IPS-18c (cell line): Measurements from ENCODE around the gene CCDC15.

Source experiments
- H3K4me3 ChIP-seq: 2 replicates; pipeline ENCODE4 v1.7.0; 2013; ENCODE audit warnings: low read depth, mild to moderate bottlenecking, low read length, moderate library complexity; ENCODE audit not compliant: insufficient read depth
- H3K9me3 ChIP-seq: one replicate; pipeline ENCODE4 v1.6.1; 2013; ENCODE audit warnings: mild to moderate bottlenecking, low read length, moderate library complexity; ENCODE audit not compliant: control insufficient read depth, insufficient read depth

Gene CCDC15

DNA sequence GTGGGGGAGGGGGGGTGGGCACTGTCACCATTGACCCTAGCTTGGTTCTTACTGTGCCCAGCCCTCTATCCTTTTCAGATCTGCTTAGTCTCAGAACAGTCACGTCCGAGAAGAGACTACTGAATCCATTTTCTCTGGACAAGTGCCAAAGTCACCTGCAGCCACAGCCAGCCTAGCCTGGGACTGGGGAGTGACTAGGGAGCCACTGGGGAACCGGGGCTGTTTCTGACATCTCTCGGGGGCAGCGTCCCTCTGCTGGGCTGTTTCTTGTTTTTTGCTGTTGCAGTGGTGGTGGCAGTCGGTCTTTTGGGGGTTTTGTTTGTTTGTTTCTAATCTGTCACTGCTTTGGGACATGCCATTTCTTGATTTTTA lies 117.8 kb downstream of the CCDC15 start:
- Histone ChIP-seq H3K4me3 (no peak overlapping the region), H3K9me3 (no peaks in the 10 kb centered on the region)

DNA sequence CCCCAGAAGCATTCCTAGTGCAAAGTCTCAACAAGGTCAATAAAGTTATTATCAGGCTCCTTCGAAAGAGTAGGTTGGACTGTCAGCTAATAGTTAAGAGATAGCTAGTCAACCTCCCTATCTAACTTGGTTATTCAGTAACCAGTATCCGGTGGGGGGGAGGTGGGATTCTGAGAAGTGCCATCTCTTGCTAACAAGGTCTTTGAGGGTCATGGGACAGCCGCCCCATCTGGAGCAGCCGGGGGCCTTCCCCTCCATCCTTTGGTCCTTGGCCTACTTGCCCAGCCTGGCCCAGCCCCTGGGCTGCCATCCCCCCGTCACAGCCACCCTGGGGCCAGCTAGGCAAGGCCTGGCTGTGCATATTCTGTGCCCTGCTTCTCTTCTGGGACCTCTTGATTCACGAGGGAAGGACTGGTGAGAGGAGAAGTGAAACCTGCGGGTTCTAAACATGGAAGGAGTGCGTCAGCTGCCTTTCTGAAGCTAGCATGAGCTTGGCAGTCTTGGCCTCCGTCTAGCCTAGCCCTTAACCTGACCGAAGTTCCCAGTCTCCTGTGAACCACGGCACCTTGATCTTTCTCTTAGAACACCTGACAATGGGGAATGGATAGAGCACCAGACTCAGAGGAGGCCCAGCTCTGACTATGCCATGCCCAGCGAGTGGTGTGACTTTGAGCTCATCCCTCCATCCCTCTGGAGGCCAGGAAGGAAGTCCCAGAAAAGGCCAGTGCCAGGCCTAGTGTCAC lies 118.4 kb downstream of the CCDC15 start:
- no peaks in the 10 kb centered on the region for H3K9me3 ChIP-seq
- no peak overlapping the region for H3K4me3 ChIP-seq

DNA sequence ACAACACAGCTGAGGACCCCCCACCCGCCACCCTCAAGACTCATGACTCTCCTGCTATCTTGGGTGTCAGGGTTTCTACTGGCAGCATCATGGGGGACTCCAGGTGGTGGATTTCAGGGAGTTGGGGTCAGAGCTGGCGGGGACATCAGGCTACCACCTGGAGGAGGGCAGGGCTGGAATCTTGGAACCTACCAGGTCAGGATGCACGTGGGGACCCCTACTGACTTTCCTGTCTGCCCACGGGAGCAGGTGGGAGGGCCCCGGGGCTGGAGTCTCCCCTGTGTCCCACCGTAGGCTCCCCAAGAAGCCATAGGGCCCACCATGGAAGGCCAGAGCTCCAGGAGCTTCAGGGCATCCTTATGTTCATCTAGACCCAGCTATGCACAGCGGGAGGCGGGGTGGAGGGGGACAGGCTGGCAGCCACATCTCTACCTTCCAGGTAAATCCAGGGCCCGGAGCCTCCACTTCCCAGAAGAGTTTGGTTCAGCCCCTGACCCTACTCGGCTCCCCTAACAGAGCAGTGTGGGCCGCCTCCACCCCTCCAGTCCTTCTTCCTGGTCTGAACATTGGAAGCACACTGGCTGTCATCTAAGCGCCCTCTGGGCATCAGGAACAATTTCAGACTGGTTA lies 119.1 kb downstream of the CCDC15 start:
- Histone ChIP-seq H3K9me3 (no peaks in the 10 kb centered on the region), H3K4me3 (no peak overlapping the region)

DNA sequence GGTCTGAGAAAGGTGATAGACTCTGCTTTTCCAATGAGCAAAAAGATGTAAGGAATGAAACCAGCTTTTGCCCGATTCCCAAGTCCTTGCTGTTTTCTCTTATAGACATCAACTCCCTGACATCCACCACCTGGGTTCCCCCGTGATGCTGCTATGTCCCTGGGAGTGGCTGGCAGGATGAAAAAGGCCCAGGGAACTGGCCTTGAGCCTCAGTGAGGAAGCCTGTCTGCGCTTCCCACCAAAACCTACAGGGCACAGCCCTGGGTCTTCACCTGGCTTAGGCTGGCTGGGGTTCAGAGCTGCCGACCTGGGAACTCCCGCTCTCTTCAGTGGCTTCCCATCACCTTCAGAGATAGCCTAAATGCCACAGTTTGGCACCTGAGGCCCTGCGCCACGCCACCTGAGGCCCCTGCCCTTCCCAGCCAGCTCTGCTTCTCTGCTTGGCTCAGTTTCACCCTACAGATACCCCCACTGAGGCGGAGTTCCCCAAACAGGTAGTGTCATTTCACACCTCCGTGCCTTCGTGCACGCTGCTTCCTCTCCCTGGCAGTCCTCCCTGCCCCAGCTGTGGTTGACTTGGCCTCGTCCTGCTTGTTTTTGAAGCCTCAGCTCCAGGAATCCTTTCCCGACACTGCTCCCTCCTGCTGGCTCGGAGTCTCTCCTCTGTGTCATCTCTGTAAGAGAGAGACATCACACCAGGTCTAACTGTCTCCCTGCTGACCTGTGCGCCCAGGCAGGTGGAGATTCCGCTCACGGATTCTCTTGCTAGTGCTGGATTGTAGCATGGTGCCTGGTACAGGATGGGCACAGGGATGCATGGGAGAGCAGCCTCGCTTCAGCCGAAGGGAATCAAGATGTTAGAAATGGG lies 119.8 kb downstream of the CCDC15 start:
- Histone ChIP-seq H3K4me3 (no peak overlapping the region), H3K9me3 (no peaks in the 10 kb centered on the region)

DNA sequence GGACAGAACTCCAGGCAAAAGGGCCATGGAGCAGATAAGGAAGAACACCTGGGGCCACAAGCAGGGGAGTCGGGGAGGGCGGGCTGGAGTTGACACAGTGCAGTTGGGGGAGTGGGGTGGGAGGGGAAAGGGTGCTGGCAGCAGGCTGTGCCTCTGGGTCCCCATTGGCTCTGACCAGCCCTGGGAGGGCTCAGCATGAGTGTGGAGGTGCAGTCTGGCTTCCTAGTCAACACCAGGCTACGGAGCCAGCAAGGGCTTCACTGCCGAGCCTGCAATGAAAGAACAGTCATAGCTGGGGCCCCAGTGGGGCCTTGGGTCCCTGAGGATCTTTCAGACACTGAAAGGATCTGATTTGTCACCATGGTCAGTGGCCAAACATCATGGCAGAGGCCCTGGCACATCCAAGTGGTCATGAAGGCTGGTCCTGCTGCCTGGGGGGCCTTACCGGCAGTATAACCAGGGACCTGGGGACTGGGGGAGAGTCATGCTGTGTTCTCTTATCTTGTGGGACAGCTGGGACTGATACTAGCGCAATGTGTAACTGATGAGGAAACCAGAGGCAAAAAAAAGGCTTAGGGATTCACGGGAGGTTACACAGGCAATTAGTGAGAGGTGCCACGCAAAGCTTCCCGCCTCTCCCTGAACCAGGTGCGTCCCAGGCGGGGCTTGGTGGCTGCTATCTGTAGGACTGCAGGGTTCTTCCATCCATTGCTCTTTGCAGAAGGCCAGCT lies 120.7 kb downstream of the CCDC15 start:
- H3K9me3 ChIP-seq = no peaks in the 10 kb centered on the region
- no peak overlapping the region for H3K4me3 ChIP-seq

DNA sequence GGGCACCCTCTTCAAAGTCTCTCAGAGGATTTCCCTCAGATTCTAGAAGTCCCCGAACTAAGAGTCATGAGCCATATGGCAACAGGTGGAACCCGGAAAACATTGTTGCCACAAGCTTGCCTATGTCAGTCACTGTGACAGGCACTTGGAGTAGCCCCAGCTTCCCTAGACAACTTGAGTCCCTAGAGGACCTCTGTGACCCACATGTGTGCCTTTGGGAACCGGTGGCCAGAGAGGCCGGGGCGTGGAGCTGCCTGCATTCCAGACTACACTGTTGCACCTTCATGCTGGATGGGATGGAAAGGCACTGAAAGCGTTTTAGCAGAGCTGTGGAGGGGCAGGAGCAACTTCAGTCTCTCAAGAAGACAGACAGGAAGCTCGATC lies 121.2 kb downstream of the CCDC15 start:
- Histone ChIP-seq H3K4me3 (no peak overlapping the region), H3K9me3 (no peaks in the 10 kb centered on the region)

DNA sequence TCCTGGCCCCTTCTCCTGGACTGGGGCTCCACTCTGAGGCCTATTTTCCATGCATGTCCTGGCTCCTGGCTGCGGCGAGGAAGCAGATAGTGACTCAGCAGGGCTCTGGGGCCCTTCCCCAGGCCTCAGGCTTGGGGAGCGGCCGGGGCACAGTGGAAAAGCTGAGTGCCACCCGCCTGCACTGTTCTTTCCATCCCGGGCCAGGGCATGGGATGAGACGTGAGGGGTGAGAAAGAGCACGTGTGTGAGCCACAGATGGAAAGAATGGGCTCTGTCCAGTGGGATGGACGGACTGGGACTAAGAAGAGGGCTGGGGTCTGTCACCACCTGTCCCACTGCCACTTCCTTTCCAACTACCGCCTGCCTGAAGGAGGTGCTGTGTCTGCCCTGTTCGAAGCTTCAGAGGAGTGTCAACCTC lies 121.9 kb downstream of the CCDC15 start:
- Histone ChIP-seq H3K4me3 (no peak overlapping the region), H3K9me3 (no peaks in the 10 kb centered on the region)

DNA sequence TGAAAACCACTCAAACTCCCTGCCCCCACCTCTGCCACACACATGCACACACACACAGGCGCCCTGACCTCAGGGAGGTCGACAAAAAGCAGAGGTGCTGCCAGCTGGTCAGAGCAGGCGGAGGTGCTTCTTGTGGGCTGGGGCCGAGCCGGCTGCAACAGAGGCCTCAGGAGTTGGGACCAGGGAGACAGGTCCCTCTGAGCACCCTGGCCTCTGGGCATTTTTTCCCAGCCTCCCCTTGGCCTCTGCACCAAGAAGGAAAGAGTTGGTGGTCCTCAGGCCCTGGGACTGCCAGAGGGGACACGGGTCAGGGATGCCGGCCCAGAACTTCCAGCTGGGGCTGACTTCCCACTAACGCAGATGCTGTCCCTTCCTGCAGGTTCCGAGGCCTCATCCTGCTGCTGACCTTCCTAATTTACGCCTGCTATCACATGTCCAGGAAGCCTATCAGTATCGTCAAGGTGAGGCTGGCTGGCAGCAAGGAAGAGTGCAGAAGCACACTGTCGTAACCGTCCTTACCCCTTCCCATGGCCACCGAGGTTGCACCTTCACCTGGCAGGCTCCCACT lies 122.5 kb downstream of the CCDC15 start:
- Histone ChIP-seq H3K4me3 (no peak overlapping the region), H3K9me3 (no peaks in the 10 kb centered on the region)

DNA sequence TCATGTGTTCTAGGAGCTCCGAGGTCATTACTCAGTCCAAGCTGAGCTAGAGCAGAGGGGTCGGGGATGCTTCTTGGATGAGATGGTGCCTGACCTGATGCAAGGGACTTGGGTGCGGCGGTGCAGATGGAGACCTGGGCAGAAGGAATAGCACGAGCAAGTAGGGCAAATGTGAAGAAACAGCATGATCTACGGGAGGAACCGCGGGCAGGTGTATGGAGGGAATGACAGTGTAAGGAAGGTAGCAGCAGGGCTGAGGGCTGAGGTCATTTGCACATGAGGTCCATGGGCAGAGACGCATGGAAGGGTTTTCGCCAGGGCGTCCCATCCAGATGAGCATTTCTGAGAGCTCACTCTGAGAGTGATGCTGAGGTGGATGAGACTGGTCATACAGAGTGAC lies 124.0 kb downstream of the CCDC15 start:
- no peaks in the 10 kb centered on the region for H3K9me3 ChIP-seq
- H3K4me3 ChIP-seq = no peak overlapping the region

DNA sequence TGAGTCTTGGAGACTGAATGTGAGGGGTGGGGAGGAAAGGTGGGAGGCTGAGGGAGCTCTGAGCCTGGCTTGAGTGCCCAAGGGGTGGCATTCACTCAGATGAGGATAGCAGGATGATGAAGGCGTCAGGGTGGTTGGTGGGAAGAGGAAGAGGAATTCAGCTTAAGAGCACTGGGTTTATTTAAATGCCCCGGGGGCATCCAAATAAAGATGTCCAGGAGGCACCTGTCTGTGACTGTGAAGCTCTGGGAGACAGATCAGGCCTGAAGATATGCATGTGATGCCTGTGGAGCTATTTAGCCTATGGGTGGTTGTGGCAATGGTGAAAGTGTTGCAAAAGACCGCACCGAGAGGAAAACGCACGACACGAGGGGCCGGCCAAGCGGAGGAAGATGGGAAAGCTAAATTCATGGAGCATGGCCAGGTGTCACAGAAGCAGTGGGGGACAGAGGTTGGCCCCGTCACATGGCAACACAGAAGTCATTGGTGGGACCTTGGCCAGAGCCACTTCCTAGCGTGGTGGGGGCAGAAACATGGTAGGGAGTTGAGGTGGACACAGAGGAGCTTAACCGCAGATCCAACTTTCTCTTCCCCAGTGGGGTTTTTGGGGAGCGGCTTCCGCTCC lies 124.6 kb downstream of the CCDC15 start:
- H3K9me3 ChIP-seq = no peaks in the 10 kb centered on the region
- no peak overlapping the region for H3K4me3 ChIP-seq

DNA sequence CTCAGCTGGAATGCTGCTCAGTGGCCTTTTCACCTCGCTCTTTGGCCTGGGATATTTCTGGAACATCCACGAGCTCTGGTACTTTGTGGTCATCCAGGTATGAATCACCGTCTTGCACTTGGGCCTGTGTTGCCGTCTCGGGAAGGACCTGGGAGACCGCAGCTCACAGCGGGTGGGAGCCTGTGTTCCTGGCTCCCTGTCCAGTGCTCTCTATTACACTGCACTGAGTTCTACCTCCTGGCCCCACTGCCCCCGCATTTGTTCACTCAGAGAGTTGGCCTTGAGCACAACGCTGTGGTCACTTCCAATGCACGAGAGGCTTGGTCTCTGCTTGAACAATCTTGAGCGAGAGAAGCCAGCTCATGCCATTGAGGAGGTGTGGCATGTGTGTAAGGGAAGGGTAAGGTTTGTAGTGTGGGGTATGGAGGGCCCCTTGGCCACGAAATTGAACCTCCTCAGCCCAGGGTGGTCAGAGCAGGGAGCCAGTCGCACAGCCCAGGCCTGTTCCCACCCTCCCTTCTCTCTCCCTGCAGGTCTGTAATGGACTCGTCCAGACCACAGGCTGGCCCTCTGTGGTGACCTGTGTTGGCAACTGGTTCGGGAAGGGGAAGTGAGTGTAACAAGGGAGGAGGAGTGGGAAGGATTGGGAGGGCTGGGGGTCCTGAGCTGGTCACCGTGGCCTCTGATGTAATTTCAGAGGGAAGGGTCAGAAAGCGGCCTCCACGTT lies 125.3 kb downstream of the CCDC15 start:
- H3K9me3 ChIP-seq = no peaks in the 10 kb centered on the region

DNA sequence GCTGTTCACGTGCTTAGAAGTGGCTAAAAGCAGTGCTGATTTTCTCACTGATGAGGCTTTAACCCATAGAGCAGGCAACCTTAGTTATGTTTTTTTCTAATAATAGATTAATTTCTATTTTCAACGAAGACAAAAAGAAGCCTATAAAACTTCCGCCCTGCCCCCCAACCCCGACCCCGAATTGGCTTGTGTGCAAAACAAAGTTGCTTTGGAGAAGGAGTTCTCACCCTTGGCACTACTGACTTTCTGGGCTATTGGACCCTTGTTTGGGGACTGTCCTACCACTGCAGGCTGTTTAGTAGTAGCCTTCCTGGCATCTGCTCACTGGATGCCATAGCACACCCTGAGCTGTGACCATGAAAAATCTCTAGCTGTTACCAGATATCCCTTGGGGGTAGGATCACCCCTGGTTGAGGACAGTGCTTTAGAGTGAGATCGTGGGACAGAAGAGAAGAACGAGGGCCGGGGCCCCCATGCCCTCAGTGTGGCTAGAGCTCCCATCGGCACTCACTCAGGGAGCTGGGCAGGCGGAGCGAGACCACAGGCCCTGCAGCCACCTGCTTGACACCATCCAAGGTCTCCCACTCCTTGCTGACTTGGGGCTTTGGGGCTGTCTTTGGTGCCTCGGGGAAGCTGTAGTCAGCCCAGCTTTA lies 126.0 kb downstream of the CCDC15 start:
- Histone ChIP-seq H3K9me3 (no peaks in the 10 kb centered on the region), H3K4me3 (no peak overlapping the region)

More for the DNA sequence above, 125.3 kb downstream of the CCDC15 start:
- H3K4me3 ChIP-seq = no peak overlapping the region

DNA sequence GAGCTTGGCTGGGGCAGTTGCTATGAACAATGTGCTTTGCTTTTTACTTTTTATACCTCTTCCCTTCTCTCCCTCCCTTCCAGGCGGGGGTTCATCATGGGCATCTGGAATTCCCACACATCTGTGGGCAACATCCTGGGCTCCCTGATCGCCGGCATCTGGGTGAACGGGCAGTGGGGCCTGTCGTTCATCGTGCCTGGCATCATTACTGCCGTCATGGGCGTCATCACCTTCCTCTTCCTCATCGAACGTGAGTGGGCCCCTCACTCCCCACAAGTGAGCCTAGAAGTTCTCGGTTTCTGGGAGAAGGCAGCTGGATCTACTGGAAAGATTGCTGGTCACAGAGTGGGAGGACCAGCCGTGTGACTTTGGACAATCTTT lies 126.5 kb downstream of the CCDC15 start:
- Histone ChIP-seq H3K4me3 (no peak overlapping the region), H3K9me3 (no peaks in the 10 kb centered on the region)

DNA sequence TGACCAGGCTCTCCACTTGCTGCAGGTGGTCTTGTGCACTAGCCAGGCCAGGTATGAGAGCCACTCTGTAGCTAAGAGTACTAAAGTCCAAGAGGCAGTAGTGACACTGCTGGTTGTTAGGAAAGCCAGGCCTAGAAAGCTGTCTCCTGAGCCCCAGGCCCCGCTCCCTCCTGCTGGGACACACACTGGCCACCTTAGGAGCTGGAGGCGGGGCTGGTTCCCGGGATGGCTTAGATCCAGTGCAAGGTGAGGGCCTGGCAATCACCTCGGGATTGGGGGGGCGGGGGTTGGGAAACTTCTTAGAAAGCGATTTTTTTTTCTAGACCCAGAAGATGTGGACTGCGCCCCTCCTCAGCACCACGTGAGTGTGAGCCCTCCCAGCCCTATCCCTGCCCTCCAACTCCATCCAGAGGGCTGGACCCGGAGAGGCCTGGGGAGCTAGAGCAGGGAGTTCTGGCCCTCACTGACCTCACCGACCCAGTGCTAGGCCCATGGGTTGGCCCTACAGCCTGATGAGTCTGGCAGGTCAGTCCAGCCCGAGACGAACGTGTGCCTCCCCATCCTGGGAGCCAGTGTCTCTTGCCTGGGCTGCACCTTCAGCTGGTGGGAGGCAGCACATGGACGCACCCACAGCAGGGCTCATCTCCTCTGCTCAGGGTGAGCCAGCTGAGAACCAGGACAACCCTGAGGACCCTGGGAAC lies 127.2 kb downstream of the CCDC15 start:
- H3K9me3 ChIP-seq = no peaks in the 10 kb centered on the region

DNA sequence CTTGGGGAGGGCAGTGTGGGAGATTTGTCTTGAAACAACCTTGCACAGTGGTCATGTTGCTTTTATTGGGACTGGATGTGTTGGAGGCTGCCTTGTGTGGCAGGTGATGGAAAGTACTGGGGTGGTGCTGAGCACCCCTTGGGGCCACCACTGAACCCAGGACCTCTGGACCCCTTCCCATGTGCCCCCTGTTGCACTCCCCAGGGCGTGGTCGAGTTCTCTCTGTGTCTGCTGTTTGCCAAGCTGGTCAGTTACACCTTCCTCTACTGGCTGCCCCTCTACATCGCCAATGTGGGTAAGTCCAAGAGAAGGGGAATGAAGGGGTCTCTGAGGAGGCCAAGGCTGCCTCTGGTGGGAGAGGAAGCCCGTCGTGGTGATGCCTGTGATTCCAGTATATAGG lies 128.0 kb downstream of the CCDC15 start:
- Histone ChIP-seq H3K4me3 (no peak overlapping the region), H3K9me3 (no peaks in the 10 kb centered on the region)

More for the DNA sequence above, 127.2 kb downstream of the CCDC15 start:
- no peak overlapping the region for H3K4me3 ChIP-seq
